SK-N-MC (cell line): ENCODE measurements around the gene IFNGR2.

ENCODE experiments used
- EZH2 ChIP-seq: fragments of 200-600 bp; sonication (generic); IDR thresholded peaks from one replicate; pipeline ENCODE4 v1.6.1; 2017; ENCODE audit warnings: antibody characterized with exemption
- POLR2AphosphoS5 ChIP-seq: IDR thresholded peaks from 2 replicates; pipeline ENCODE4 v1.6.1; 2012; ENCODE audit warnings: mild to moderate bottlenecking, low read depth, low read length, borderline replicate concordance

GRCh38 chr21:33481314-33481943 lies 78.2 kb downstream of the IFNGR2 start:
- TF ChIP-seq EZH2 (no peak), POLR2AphosphoS5 (no peak)
